ENCODE data around the gene PPP4R4.

Gene PPP4R4

DNA sequence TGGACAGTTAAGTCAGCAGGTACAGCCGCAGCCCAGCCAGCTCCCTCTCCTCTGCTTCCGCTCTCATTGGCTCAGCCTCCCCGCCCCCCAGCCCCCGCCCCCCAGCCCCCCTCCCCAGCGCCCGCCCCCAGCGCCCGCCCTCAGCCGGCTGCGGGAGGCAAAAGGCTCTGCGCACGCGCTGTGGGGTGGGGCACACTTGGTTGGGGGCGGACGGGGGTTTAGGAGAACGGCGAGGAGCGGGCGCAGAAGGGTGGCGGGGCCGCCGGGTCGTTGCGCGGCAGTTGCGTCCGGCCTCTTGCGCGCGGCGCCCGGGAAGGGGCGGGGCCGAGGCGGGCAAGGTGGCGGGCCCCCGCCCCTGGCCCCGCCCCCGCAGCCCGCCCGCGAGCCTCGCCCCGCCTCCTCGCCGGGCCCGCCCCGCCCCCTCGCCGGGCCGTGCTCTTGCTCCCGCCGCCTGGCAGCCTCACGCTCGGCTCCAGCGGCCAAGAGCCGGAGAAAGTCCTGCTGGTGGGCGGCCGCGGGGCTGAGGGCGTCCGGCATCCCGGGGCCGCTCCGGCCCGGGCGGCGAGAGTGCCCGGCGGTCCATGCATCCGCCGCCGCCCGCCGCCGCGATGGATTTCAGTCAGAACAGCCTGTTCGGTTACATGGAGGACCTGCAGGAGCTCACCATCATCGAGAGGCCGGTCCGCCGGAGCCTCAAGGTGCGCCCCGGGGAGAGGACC, at the start of gene PPP4R4:
Gene PPP4R4 (plus strand): TSS at position 438 of the 719 bp plus-strand sequence. CDS start 144 bp downstream, at position 582.
- peak; percentile 58 for DNase-seq (ENCODE audit: low read depth, low spot score)

GRCh38 chr14:94124582-94125377, 49.3 kb upstream of the PPP4R4 start:
- no peak for DNase-seq (ENCODE audit: low read depth, low spot score)

DNA sequence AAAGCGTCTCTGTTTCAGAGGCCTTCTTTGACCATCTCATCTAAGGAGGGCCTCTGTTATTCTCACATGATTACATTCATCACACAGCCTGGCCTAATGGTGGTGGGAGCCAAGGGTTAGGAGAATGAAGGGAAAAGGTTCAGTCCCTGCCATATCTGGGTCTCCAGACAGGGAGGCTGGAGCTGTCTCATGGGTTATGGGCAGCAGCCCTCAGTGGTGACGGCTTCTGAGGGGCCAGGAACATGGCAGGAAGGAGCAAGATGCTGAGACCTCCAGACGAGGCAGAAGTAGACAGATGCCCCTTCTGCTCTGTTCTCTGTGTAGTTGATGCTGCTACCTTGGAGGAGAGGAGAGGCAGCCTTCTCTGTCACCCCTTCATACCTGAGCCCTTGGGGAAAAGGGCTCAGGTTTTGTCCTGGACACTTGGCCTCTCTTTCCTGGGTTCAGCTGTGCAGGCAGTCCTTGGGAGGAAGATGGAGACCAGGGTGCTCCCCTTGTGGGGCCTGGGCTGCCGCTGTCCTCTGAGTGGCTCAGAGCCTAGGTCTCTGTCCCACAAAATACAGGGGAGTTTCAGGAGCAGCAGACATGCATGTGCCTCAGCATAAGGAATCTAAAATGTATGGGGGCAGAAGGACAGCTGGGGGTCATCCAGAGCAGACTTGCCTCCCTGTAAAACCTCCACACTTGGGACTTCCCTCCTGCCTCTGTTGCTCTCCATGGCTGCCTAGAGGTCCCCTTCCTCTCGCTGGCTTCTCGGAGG, 48.3 kb upstream of the PPP4R4 start:
- DNase-seq (ENCODE audit: low read depth, low spot score) = no peak

DNA sequence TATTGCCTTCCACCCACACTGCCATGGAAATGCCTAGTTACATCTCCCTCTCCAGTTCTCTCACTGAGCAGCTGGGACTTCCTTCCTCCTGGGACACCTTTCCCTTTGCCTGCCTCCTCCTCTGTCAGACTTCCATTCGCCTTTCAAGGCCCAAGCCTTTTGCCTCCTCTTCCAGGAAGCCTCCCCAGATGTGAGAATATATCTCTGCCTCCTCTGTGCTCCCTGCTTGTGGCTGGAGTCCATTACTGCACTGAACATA, 47.8 kb upstream of the PPP4R4 start:
- DNase-seq (ENCODE audit: low read depth, low spot score) = no peak

GRCh38 chr14:94126800-94127199, 47.3 kb upstream of the PPP4R4 start:
- no peak for DNase-seq (ENCODE audit: low read depth, low spot score)

DNA sequence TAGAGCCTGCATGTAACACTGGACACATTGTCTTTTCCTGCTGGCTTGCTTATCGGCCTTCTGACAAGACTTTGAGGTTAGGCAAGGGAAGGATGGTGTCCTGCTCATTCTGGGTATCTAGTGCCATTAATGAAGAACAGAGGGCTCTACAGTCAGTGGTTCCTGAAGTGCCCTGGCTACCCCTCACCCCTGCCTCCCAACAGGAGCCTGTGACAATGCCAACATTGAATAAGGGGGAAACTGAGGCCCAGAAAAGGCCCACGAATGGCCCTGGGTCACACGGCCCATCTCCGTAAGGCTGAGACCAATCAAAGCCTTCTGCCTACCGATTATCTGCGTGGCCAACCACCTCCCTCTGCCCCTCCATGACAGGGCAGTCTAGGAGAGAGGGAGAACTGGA, 46.8 kb upstream of the PPP4R4 start:
- no peak for DNase-seq (ENCODE audit: low read depth, low spot score)

- DNase-seq (ENCODE audit: low read depth, low spot score) = no peak
These were observed 45.8 kb upstream of the PPP4R4 start for GRCh38 chr14:94128216-94128839.

GRCh38 chr14:94129111-94129757, 44.9 kb upstream of the PPP4R4 start, which contains the start of gene IFI27L2:
IFI27L2 (minus strand) TSS chr14:94129604; CDS start chr14:94129564, 40 bp downstream.
- peak; percentile 22 for DNase-seq (ENCODE audit: low read depth, low spot score)

- DNase-seq (ENCODE audit: low read depth, low spot score) = no peak
These were observed 44.2 kb upstream of the PPP4R4 start for GRCh38 chr14:94129758-94130414.

GRCh38 chr14:94132285-94132887, 41.7 kb upstream of the PPP4R4 start:
- DNase-seq (ENCODE audit: low read depth, low spot score) = peak; percentile 31

GRCh38 chr14:94135476-94135875, 38.6 kb upstream of the PPP4R4 start:
- no peak for DNase-seq (ENCODE audit: low read depth, low spot score)

DNA sequence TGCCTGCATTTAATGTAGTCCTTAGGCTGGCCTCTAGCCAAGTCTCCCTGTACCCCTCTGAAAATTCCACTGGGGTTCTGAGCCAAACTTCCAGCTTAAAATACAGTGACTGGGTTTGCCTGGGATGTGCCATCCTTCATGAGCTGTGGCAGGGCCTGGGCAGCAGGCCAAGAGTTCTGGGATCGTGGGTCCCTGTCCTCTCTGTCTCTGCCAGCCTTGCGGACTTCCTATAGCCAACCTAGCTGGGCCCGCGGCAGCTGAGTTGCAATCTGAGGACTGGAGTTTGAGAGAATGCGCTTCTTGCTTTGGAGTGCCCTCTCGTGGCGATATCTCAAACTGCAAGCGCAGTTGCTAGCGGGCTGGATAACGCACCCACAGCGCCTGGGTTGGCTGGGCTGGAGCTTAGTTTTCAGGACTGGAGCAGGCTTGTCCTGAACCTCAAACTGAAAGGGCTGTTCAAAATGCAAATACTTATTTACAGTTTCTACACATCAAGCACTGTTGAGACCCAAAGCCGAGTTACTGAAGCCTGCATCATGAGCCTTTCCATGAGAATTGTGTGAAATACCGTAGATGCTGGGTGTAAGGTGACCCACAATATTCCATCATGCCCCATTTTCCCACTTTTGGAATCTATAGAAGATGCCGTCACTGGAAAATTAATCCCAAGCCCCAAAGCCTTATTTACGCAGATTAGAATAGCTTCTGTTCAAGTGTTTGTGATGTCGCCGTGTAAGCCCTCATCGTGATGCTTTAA, 37.4 kb upstream of the PPP4R4 start:
- peak; percentile 70 for DNase-seq (ENCODE audit: low read depth, low spot score)

DNA sequence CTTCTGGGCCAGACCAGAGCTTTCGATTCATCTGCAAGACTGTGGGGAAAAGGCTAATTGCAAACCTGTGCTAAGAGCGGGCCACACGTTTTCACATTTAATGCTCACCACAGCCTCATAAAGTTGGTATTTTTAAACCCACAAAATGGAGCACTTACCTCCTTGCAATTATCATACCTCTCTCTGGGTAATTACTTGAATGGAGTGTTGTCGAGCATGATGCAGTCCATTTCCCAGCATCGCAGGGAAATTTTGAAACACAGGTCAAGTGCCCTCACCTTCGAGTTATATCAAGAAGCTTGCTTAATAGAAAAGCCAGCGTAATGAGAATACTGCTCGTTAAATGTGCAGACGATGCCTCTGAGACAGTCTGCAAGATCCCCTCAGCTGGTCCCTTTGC, 35.9 kb upstream of the PPP4R4 start:
- DNase-seq (ENCODE audit: low read depth, low spot score) = no peak

DNA sequence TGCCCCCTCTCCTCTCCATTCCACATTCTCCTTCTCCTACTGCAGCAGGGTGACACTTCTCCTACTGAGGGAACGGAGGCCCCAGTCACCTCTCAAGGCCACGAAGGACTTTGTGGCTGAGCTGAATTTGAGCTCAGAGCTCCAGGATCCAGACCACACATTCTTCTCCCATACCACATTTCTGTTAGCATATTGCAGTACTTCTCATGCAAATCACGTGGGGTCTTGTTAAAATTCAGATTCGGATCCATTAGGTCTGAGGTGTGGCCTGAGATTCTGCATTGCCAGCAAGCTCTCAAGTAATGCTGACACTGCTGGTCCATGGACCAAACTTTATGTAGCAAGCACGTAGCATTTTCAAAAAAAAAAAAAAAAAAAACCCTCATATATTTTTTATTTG, 35.1 kb upstream of the PPP4R4 start:
- no peak for DNase-seq (ENCODE audit: low read depth, low spot score)

DNA sequence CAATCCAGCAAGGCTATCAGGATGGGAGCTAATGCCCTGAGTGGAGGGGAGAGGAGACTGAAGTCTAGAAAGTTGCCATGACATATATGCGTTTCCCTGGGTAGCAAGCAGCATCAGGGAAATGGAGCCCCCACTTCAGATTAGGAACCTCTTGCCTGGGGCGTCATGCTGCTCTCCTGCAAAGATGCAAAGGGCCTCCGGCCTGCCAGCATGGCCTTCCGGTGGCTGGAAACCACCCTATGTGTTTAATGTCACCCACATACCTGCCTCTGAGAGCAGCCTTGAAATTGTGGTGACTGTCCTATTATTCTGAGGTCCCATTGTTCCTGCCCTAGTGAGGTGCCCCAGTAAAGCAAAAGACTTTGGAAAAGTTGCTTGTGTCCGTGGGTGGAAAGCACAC, 34.7 kb upstream of the PPP4R4 start:
- no peak for DNase-seq (ENCODE audit: low read depth, low spot score)

DNA sequence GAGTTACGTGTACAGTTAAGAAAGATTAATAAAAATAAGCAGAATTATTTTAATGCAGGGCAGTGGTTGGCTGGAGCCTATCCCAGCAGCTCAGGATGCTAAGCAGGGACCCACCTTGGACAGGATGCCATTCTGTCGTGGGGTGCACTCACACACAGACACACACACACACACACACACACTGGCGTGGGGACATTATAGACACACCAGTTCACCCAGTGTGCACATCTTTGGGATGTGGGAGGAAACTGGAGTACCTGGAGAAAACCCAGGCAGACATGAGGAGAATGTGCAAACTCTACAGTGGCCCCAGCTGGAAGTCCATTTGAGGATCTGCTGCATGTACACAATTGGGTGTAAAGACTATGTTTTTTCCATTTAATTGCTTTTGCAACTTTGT, 31.9 kb upstream of the PPP4R4 start:
- DNase-seq (ENCODE audit: low read depth, low spot score) = no peak

- DNase-seq (ENCODE audit: low read depth, low spot score) = no peak
These were observed 31.3 kb upstream of the PPP4R4 start for GRCh38 chr14:94142836-94143235.

DNA sequence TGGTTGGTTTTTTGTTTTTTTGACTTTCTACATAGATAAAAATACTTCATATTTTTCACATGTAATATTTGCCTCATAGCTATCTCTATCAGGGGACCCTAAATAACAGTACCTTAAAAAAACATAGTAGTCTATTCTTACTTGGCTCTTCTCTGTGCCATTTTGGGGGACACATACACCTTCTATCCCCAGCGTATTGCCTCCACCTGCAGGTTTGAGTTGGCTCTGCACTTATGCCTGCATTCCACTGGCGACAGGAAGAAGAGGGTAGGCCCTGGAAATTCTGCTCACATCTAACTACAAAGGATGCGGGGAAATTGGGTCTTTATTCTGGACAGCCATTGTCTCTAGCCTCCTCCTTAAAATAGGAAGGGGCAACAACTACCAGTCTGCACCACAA, 30.9 kb upstream of the PPP4R4 start:
- no peak for DNase-seq (ENCODE audit: low read depth, low spot score)

DNA sequence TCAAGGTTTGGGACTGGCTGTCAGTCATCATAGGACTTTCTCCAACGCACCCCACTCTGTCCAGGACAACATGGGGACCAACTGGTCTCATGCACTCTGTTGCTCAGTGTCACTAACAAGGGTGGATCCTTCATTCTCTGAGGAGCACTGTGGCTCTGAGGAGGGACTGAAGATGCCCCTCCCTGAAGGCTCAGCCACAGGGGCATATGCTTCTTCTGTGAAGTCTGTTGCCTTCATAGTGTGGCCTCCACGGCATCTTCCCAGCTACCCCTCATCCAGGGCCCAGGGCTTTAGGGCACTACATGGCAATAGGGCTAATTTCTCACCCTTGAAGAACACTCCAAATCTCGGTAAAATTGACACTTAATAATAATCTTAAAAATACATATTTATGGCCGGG, 30.4 kb upstream of the PPP4R4 start:
- no peak for DNase-seq (ENCODE audit: low read depth, low spot score)

- no peak for DNase-seq (ENCODE audit: low read depth, low spot score)
These were observed 29.4 kb upstream of the PPP4R4 start for GRCh38 chr14:94144765-94145164.

All from activated naive CD8-positive, alpha-beta T cell treated with anti-CD3 and anti-CD28 coated beads, Interleukin-2, amount 50 U/mL, for 16 hours (primary cell).